Ovary (tissue), 9 donors: ENCODE data around the gene HNRNPA2B1. TPM values are rescaled to one million over a fixed set of nuclear protein-coding genes. Genes with fewer than 3 reads are reported as not detected.
A peak's percentile ranks its signal among the peaks of the same experiment; 100 is the strongest.
"Not testable (repeated sequence)": the region's sequence is repeated elsewhere in the genome, so short reads cannot be mapped to it uniquely, and the experiment has no call there.

Experiments
- DNase-seq, 5 donors: peaks; one replicate each; pipeline ENCODE4 v3.0.0-alpha.2; 2019 to 2020
- H3K27ac ChIP-seq, 2 donors: fragments of 200-600 bp; one replicate each; pipeline versions ENCODE4 v1.5.1 to v1.8.0; 2019 to 2022
- H3K27me3 ChIP-seq: fragments of 200-600 bp; one replicate; pipeline ENCODE4 v1.8.0; 2022
- H3K36me3 ChIP-seq: fragments of 200-600 bp; sonication (generic); one replicate; pipeline ENCODE4 v1.5.1; 2019
- H3K4me1 ChIP-seq: one replicate; pipeline ENCODE4 v1.8.1; 2013; ENCODE audit warnings: mild to moderate bottlenecking, moderate library complexity; ENCODE audit not compliant: insufficient read depth
- H3K4me3 ChIP-seq: fragments of 200-600 bp; sonication (generic); one replicate; pipeline ENCODE4 v1.5.1; 2017
- H3K9me3 ChIP-seq, 2 donors: fragments of 200-600 bp in 1 of 2; sonication (generic) in 1 of 2; one replicate each; pipeline versions ENCODE4 v1.5.1 to v1.8.1; 2013 to 2019; ENCODE audit warnings: mild to moderate bottlenecking in 1 of 2, moderate library complexity in 1 of 2
- CTCF ChIP-seq, 3 donors: fragments of 450-650 bp in 2 of 3; fragments of 200-600 bp in 1 of 3; IDR thresholded peaks; one replicate each; pipeline versions ENCODE4 v1.5.1 to v1.8.0; 2016 to 2022; ENCODE audit warnings: antibody characterized with exemption in 3 of 3, mild to moderate bottlenecking in 1 of 3
- EP300 ChIP-seq: sonication (generic); formaldehyde crosslinking; IDR thresholded peaks from one replicate; pipeline ENCODE4 v1.6.1; 2017; ENCODE audit warnings: antibody characterized with exemption
- POLR2A ChIP-seq: fragments of 450-650 bp; IDR thresholded peaks from one replicate; pipeline ENCODE4 v1.6.1; 2017; ENCODE audit warnings: antibody characterized with exemption, mild to moderate bottlenecking, moderate library complexity
- WGBS, 3 donors: extraction: QIAGEN DNeasy Blood & Tissue Kit in 1 of 3; methylation state at CpG; one replicate each; pipeline versions ENCODE4 v1.1.5 to v1.1.7; 2013 to 2017; 5-methylcytosine and 5-hydroxymethylcytosine counted together
- intact Hi-C, 4 donors: fragments of 100-400 bp; cut with DNase I; formaldehyde crosslinking; loops; one replicate each; pipeline versions ENCODE4 v1.11.0 to v1.15.1; 2022 to 2023
- polyA plus RNA-seq, 2 donors: library from polyadenylated mRNA; stranded (reverse); fragments of 200-250 nt in 1 of 2; fragments of 350-450 nt in 1 of 2; fragmentation: Illumina TruSeq in 1 of 2; extraction: RNeasy Lipid Tissue Mini Kit (QIAGEN cat#74804) in 1 of 2; gene quantifications; one replicate each; pipeline ENCODE4 v1.2.3, GENCODE V29; 2013 to 2014
- total RNA-seq, 7 donors: library from RNA; depleted of rRNA in 2 of 7; stranded (reverse); fragments of >200 nt in 2 of 7; fragmentation: NEBNext Ultra II Directional in 3 of 7; extraction: Animal tissue kit (Norgen Biotek cat#: 25700) in 3 of 7; gene quantifications; one replicate each; pipeline versions ENCODE4 v1.1.0 to v1.2.4, GENCODE V29; 2016 to 2023
- donor health status: DM: no; HTN: no; CAD: no; lungs with moderate emphysema.
- donor health status: DM: no; HTN: no; CAD: no.
- donor health status: Bipolar disorder and iron deficiency.
- donor health status: DM: yes; HTN: yes; CAD: no.
- donor health status: DM: no; HTN: no; CAD: no.
- donor health status: DM: yes; HTN: yes; CAD: no.

Gene HNRNPA2B1
- total and polyA plus RNA-seq, 9 donors = 236 to 659 (median 413) TPM

DNA sequence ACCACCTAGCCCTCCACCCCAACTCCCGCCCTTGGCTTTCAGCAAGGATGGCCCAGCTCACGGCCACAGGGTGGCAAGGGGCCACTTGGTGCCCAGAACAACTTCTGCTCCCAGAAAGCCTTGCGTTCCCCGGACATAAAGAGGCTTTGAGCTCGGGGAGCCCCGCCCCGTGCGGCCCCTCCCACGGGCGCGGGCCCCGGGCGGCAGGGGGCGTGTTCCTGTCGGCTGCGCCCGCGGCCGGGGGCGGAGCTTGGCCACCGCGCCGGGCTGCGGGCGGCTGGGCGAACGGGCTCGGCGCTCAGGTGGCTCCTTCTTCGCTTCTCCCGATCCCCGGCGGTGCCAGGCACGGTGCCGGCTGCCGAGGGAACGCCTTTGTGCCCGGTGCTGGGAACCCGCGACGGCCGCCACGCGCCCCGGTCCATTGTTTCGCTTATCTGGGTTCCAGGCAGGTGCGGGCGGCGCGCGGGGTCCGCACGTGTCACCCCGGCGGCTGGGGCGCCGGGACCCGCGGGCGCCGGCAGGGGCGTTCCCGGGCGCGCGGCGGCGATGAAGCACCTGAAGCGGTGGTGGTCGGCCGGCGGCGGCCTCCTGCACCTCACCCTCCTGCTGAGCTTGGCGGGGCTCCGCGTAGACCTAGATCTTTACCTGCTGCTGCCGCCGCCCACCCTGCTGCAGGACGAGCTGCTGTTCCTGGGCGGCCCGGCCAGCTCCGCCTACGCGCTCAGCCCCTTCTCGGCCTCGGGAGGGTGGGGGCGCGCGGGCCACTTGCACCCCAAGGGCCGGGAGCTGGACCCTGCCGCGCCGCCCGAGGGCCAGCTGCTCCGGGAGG lies 48.4 kb downstream of the HNRNPA2B1 start, which contains the start of gene NFE2L3:
Gene NFE2L3 (plus strand): TSS at position 246 of the 829 bp plus-strand sequence. CDS start 301 bp downstream, at position 547.
- peak within 1 kb of the TSS; percentile 35 for H3K4me3 ChIP-seq
- no peaks in the 10 kb centered on the region for H3K36me3 ChIP-seq
- H3K4me1 ChIP-seq = no peaks in the 10 kb centered on the region
- intact Hi-C loops = no loop called here
- H3K9me3 ChIP-seq = no peaks in the 10 kb centered on the region
- WGBS, 3 donors = 1 to 2% (median 1%) methylated on average over 62 to 95 of the region's 95 CpGs
- peak in 3 of 5 donors; percentile 22 to 47 (median 26) for DNase-seq
- no peak within 1 kb of the TSS for H3K27ac ChIP-seq
- no peak for TF ChIP-seq POLR2A
- no peak for TF ChIP-seq CTCF (IDR thresholded peaks at IDR 0.05)
- no peak for TF ChIP-seq EP300
- H3K27me3 ChIP-seq = no peaks in the 10 kb centered on the region

DNA sequence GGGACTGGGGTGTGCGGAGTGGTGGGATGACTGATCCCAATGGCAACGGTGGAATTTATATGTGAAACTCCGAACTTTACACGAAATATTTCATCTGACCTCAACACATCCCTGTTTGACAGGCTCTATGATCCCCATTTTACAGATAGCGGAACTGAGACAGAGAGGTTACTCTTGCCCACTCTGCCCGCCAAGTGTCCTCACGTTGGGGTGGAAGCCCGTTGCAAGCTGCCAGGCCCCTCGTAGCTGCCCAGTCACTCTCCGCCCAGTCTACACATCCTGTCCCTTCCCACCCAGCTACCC lies 48.9 kb downstream of the HNRNPA2B1 start:
- Histone ChIP-seq H3K4me3 (peak overlapping the region; percentile 35), H3K4me1 (no peaks in the 10 kb centered on the region), H3K27ac (no peak overlapping the region), H3K36me3 (no peaks in the 10 kb centered on the region), H3K9me3 (no peaks in the 10 kb centered on the region), H3K27me3 (no peaks in the 10 kb centered on the region)
- TF ChIP-seq POLR2A (no peak), CTCF (IDR thresholded peaks at IDR 0.05) (no peak), EP300 (no peak)
- DNase-seq = no peak
- 71 to 74% (median 71%) methylated on average over 10 of the region's 10 CpGs for WGBS, 3 donors
- intact Hi-C loops = no loop called here

DNA sequence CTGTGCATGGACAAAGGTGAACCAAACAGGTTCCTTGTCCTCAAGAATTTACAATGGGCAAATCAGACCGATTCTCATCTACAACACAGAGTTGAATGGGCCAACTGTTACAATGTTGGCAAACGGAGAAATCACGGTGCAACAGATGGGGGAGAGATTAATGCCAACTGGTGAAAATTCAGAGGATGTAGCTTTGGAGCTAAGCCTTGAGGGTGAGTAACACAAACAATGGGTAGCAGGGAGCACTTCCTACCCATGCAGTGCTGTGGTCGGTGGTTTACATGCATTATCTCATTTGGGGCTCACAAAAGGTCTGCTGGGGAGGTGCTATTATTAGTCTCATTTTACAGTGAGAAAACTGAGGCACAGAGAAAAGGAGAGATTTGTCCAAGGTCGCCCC lies 49.5 kb downstream of the HNRNPA2B1 start:
- Histone ChIP-seq H3K27me3 (no peaks in the 10 kb centered on the region), H3K36me3 (no peaks in the 10 kb centered on the region), H3K4me1 (no peaks in the 10 kb centered on the region), H3K4me3 (no peak overlapping the region), H3K9me3 (no peaks in the 10 kb centered on the region), H3K27ac (no peak overlapping the region)
- intact Hi-C loops = no loop called here
- 75 to 76% (median 76%) methylated on average over 5 of the region's 5 CpGs for WGBS, 3 donors
- DNase-seq = no peak
- no peak for TF ChIP-seq CTCF (IDR thresholded peaks at IDR 0.05)
- TF ChIP-seq POLR2A = no peak
- no peak for TF ChIP-seq EP300

- Histone ChIP-seq H3K4me1 (no peaks in the 10 kb centered on the region), H3K27me3 (no peaks in the 10 kb centered on the region), H3K9me3 (no peaks in the 10 kb centered on the region), H3K4me3 (no peak overlapping the region), H3K27ac (no peak overlapping the region), H3K36me3 (no peaks in the 10 kb centered on the region)
- TF ChIP-seq EP300 (no peak), CTCF (IDR thresholded peaks at IDR 0.05) (no peak), POLR2A (no peak)
- intact Hi-C loops = no loop called here
- DNase-seq = no peak
- 94 to 97% (median 97%) methylated on average over 1 of the region's 1 CpG for WGBS, 3 donors
These were observed 51.1 kb downstream of the HNRNPA2B1 start for GRCh38 chr7:26149391-26149977.

GRCh38 chr7:26148307-26148700 lies 52.2 kb downstream of the HNRNPA2B1 start:
- H3K36me3 ChIP-seq, H3K27me3 ChIP-seq, intact Hi-C loops, H3K4me1 ChIP-seq, H3K27ac ChIP-seq, H3K4me3 ChIP-seq, DNase-seq, H3K9me3 ChIP-seq: not testable (repeated sequence)
- WGBS, 3 donors = 84 to 93% (median 93%) methylated on average over 21 to 29 of the region's 29 CpGs

- 93 to 94% (median 94%) methylated on average over 35 to 43 of the region's 43 CpGs for WGBS, 3 donors
These were observed 52.8 kb downstream of the HNRNPA2B1 start for GRCh38 chr7:26147646-26148306.

More at GRCh38 chr7:26147646-26148306, 52.8 kb downstream of the HNRNPA2B1 start:
- H3K4me3 ChIP-seq, DNase-seq, H3K27ac ChIP-seq, H3K27me3 ChIP-seq, H3K4me1 ChIP-seq, intact Hi-C loops, H3K36me3 ChIP-seq, H3K9me3 ChIP-seq: not testable (repeated sequence)
